Measurements from ENCODE around the gene NLK.

DNA sequence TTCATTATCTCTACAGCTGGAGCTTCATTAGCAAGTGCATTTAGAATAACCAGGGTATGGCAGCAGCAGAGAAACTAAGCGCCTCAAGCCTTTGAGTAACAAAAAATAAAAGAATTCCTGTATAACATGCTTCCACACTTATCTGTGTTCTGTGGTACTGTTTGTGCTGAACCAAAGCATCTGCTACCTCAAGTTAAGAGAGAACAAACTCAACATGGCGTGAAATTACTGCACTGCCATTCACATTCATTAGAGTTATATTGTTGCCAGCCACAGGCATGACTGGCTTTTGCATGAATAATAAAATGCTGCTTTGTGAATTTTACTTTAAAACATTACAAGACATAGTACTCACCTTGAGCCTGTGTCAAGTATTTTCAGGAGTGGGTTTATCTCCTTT, 76.6 kb downstream of the NLK start:
- no peak for TF ChIP-seq KDM1A (IDR thresholded peaks at IDR 0.05; ENCODE audit: borderline replicate concordance)
- TF ChIP-seq SMC3 (IDR thresholded peaks at IDR 0.05; ENCODE audit: borderline replicate concordance, low read length), result no peak
- TF ChIP-seq, protein P1, sequence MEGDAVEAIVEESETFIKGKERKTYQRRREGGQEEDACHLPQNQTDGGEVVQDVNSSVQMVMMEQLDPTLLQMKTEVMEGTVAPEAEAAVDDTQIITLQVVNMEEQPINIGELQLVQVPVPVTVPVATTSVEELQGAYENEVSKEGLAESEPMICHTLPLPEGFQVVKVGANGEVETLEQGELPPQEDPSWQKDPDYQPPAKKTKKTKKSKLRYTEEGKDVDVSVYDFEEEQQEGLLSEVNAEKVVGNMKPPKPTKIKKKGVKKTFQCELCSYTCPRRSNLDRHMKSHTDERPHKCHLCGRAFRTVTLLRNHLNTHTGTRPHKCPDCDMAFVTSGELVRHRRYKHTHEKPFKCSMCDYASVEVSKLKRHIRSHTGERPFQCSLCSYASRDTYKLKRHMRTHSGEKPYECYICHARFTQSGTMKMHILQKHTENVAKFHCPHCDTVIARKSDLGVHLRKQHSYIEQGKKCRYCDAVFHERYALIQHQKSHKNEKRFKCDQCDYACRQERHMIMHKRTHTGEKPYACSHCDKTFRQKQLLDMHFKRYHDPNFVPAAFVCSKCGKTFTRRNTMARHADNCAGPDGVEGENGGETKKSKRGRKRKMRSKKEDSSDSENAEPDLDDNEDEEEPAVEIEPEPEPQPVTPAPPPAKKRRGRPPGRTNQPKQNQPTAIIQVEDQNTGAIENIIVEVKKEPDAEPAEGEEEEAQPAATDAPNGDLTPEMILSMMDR (IDR thresholded peaks at IDR 0.05 in 2 of 3, conservative IDR thresholded peaks at IDR 0.05 in 1 of 3; ENCODE audit: control insufficient read depth in 2 of 3, extremely low read depth in 1 of 3, insufficient read depth in 1 of 3, low read depth in 3 of 3, low read length in 3 of 3), result no peak

Measured in GM12878 (cell line).